Lower lobe of right lung (tissue), 2 donors: Measurements from ENCODE around the gene GPRC5A. TPM values are rescaled to one million over a fixed set of nuclear protein-coding genes. Genes with fewer than 3 reads are reported as not detected.
"Not testable (repeated sequence)": the region's sequence is repeated elsewhere in the genome, so short reads cannot be mapped to it uniquely, and the experiment has no call there.

ENCODE experiments used
- ATAC-seq, 2 donors: fragments of 200-7000 bp; cut with Tn5 transposase; one replicate each; pipeline ENCODE4 v1.9.1; 2020 to 2022; ENCODE audit warnings: mild to moderate bottlenecking in 2 of 2, moderate library complexity in 2 of 2
- DNase-seq: peaks from one replicate; pipeline ENCODE4 v3.0.0-alpha.2; 2020
- H3K27ac ChIP-seq: fragments of 200-600 bp; one replicate; pipeline ENCODE4 v1.8.0; 2022
- H3K27me3 ChIP-seq: fragments of 200-600 bp; one replicate; pipeline ENCODE4 v1.8.0; 2022; ENCODE audit warnings: low read depth
- H3K36me3 ChIP-seq: fragments of 200-600 bp; one replicate; pipeline ENCODE4 v1.8.0; 2022; ENCODE audit warnings: mild to moderate bottlenecking
- H3K4me1 ChIP-seq: fragments of 200-600 bp; one replicate; pipeline ENCODE4 v1.8.0; 2022
- H3K4me3 ChIP-seq: fragments of 200-600 bp; one replicate; pipeline ENCODE4 v1.8.0; 2022; ENCODE audit warnings: mild to moderate bottlenecking
- H3K9me3 ChIP-seq: fragments of 200-600 bp; one replicate; pipeline ENCODE4 v1.8.0; 2022
- CTCF ChIP-seq: fragments of 200-600 bp; IDR thresholded peaks from one replicate; pipeline ENCODE4 v1.8.0; 2022; ENCODE audit warnings: antibody characterized with exemption, mild to moderate bottlenecking
- intact Hi-C: fragments of 100-400 bp; cut with DNase I; formaldehyde crosslinking; loops from one replicate; pipeline ENCODE4 v1.11.0; 2022
- long read RNA-seq: library from polyadenylated mRNA; unstranded; transcript quantifications from one replicate; pipeline ENCODE4 v2.0.0, GENCODE V29; 2021
- total RNA-seq: library from RNA; stranded (reverse); fragmentation: NEBNext Ultra II Directional; extraction: Animal tissue kit (Norgen Biotek cat#: 25700); gene quantifications from one replicate; pipeline ENCODE4 v1.2.1, GENCODE V29; 2021
- donor health status: DM: no; HTN: yes; CAD: no; lungs with severe emphysema.

Gene GPRC5A
- 482 TPM for total RNA-seq
- long read RNA-seq, full-length matches to known transcripts = 349 of 459 reads
- long read RNA-seq, partial matches to known transcripts = 48 of 459 reads
- long read RNA-seq, other reads (novel, unspliced or antisense) = 62 of 459 reads

- H3K36me3 ChIP-seq = no peaks in the 10 kb centered on the region
- peak; percentile 91 to 95 for ATAC-seq
- no peak for TF ChIP-seq CTCF
- no peaks in the 10 kb centered on the region for H3K9me3 ChIP-seq
- H3K4me1 ChIP-seq = peaks cover 14% of the 10 kb centered on the region
- peak within 1 kb of the TSS; percentile 58 for H3K4me3 ChIP-seq
- peak within 1 kb of the TSS; percentile 90 for H3K27ac ChIP-seq
- peak; percentile 90 for DNase-seq
- intact Hi-C loops = no loop called here
- H3K27me3 ChIP-seq = peaks cover 6% of the 10 kb centered on the region
Observed at GRCh38 chr12:12891080-12891880, at the start of gene GPRC5A. Gene GPRC5A (plus strand): TSS chr12:12891562. CDS start chr12:12908250, 16,688 bp downstream.

DNA sequence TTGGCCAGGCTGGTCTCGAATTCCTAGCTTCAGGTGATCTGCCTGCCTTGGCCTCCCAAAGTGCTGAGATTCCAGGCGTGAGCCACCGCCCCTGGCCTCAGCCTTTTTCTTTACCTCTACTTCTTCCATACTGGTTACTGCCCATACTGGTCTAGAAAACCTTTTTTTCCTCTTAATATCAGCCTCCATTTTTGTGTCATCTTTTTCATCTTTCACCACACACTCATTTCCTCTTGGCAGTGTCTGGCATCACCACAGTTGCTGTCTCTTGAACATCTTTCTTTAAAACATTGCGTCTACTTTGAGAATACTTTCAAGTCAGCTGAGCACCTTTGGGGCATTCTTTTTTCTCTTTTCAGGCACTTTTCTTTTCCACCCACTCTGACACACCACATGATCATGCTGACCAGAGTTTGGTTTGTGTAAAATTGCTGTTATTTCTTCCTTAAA, 45.5 kb upstream of the GPRC5A start:
- DNase-seq (no peak), ATAC-seq (no peak)
- no peaks in the 10 kb centered on the region for H3K4me1 ChIP-seq
- no peak overlapping the region for H3K27ac ChIP-seq
- H3K9me3 ChIP-seq = no peaks in the 10 kb centered on the region
- TF ChIP-seq CTCF = no peak
- intact Hi-C loops = no loop called here
- H3K27me3 ChIP-seq = no peaks in the 10 kb centered on the region
- H3K36me3 ChIP-seq = no peaks in the 10 kb centered on the region
- H3K4me3 ChIP-seq = no peak overlapping the region

DNA sequence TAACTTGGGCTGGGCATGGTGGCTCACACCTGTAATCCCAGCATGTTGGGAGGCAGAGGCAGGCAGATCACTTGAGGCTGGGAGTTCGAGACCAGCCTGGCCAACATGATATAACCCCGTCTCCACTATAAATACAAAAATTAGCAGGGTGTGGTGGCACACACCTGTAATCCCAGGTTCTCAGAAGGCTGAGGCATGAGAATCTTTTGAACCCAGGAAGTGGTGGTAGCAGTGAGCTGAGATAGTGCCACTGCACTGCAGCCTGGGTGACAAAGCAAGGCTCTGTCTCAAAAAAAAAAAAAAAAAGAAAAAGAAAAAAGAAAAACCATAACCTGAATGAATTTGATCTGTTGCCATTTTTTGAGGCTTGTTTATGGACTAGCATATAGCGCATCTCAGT, 44.6 kb upstream of the GPRC5A start:
- H3K9me3 ChIP-seq, DNase-seq, intact Hi-C loops, H3K27ac ChIP-seq, H3K4me1 ChIP-seq, H3K27me3 ChIP-seq, ATAC-seq, H3K4me3 ChIP-seq, H3K36me3 ChIP-seq: not testable (repeated sequence)

DNA sequence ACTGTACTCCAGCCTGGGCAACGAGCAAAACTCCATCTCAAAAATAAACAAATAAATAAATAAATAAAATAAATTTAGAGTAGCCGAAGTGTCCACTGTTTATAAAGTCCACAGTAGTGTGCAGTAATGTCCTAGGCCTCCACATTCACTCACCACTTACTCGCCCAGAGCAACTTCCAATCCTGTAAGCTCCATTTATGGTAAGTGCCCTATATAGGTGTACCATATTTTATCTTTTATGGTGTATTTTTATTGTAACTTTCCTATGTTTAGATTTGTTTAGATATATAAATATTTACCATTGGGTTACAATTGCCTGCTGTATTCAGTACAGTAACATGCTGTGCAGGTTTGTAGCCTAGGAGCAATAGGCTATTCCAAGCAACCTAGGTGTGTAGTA, 37.9 kb upstream of the GPRC5A start:
- Histone ChIP-seq H3K4me3 (no peak overlapping the region), H3K27ac (no peak overlapping the region), H3K4me1 (no peaks in the 10 kb centered on the region), H3K27me3 (no peaks in the 10 kb centered on the region), H3K9me3 (no peaks in the 10 kb centered on the region), H3K36me3 (no peaks in the 10 kb centered on the region)
- DNase-seq = no peak
- intact Hi-C loops = no loop called here
- ATAC-seq = no peak
- no peak for TF ChIP-seq CTCF

GRCh38 chr12:12859690-12860089, 31.7 kb upstream of the GPRC5A start:
- no peaks in the 10 kb centered on the region for H3K27me3 ChIP-seq
- ATAC-seq (no peak), DNase-seq (no peak)
- H3K9me3 ChIP-seq = no peaks in the 10 kb centered on the region
- no peaks in the 10 kb centered on the region for H3K36me3 ChIP-seq
- H3K27ac ChIP-seq = no peak overlapping the region
- H3K4me1 ChIP-seq = no peaks in the 10 kb centered on the region
- H3K4me3 ChIP-seq = no peak overlapping the region
- TF ChIP-seq CTCF = no peak
- intact Hi-C loops = no loop called here

GRCh38 chr12:12864243-12864642, 27.1 kb upstream of the GPRC5A start:
- Histone ChIP-seq H3K36me3 (no peaks in the 10 kb centered on the region), H3K4me1 (no peaks in the 10 kb centered on the region), H3K27me3 (no peaks in the 10 kb centered on the region), H3K9me3 (no peaks in the 10 kb centered on the region), H3K27ac (no peak overlapping the region), H3K4me3 (no peak overlapping the region)
- DNase-seq (no peak), ATAC-seq (no peak)
- TF ChIP-seq CTCF = no peak
- intact Hi-C loops = no loop called here
